ENCODE measurements around the gene PLXDC2.

PLXDC2 gene

GRCh38 chr10:19947656-19948055, 131.4 kb downstream of the PLXDC2 start:
- no peak for TF ChIP-seq CTCF (IDR thresholded peaks at IDR 0.05; ENCODE audit: insufficient read depth, missing control alignments)
- no peak for FAIRE-seq
- no peak for DNase-seq (ENCODE audit: insufficient read length, low spot score)

GRCh38 chr10:19952224-19953010, 136.2 kb downstream of the PLXDC2 start:
- TF ChIP-seq CTCF (IDR thresholded peaks at IDR 0.05; ENCODE audit: insufficient read depth, missing control alignments): no peak
- FAIRE-seq: no peak
- no peak for DNase-seq (ENCODE audit: insufficient read length, low spot score)

- TF ChIP-seq CTCF (IDR thresholded peaks at IDR 0.05; ENCODE audit: insufficient read depth, missing control alignments): no peak
- no peak for DNase-seq (ENCODE audit: insufficient read length, low spot score)
- FAIRE-seq: no peak
Observed at GRCh38 chr10:19954601-19955000, 138.4 kb downstream of the PLXDC2 start.

GRCh38 chr10:19956516-19957032, 140.3 kb downstream of the PLXDC2 start:
- no peak for FAIRE-seq
- DNase-seq (ENCODE audit: insufficient read length, low spot score): no peak
- no peak for TF ChIP-seq CTCF (IDR thresholded peaks at IDR 0.05; ENCODE audit: insufficient read depth, missing control alignments)

- TF ChIP-seq CTCF (IDR thresholded peaks at IDR 0.05; ENCODE audit: insufficient read depth, missing control alignments): no peak
- DNase-seq (ENCODE audit: insufficient read length, low spot score): no peak
- no peak for FAIRE-seq
Observed at GRCh38 chr10:19958787-19959186, 142.6 kb downstream of the PLXDC2 start.

- TF ChIP-seq CTCF (IDR thresholded peaks at IDR 0.05; ENCODE audit: insufficient read depth, missing control alignments): no peak
- FAIRE-seq (no peak), DNase-seq (ENCODE audit: insufficient read length, low spot score) (no peak)
Observed at GRCh38 chr10:19961076-19962053, 145.1 kb downstream of the PLXDC2 start.

All from D721Med (cell line).